ENCODE measurements around the gene KRT32. TPM values are rescaled to one million over a fixed set of nuclear protein-coding genes. Genes with fewer than 3 reads are reported as not detected.

Gene KRT32
- total and polyA plus RNA-seq, 9 donors: not detected

GRCh38 chr17:41483531-41483930, 16.3 kb upstream of the KRT32 start:
- WGBS (ENCODE audit: insufficient coverage): 41% methylated on average over 2 of the region's 9 CpGs
- Histone ChIP-seq H3K27ac (ENCODE audit: low read length) (no peak overlapping the region), H3K4me3 (ENCODE audit: low read length) (no peak overlapping the region), H3K4me1 (ENCODE audit: control insufficient read depth, insufficient read depth, low read length) (no peaks in the 10 kb centered on the region), H3K36me3 (ENCODE audit: control insufficient read depth, insufficient read depth, low read length) (no peaks in the 10 kb centered on the region), H3K27me3 (ENCODE audit: control insufficient read depth, insufficient read depth, low read length) (peaks cover 6% of the 10 kb centered on the region), H3K9me3 (replicated peaks; ENCODE audit: control insufficient read depth, low read depth, low read length) (no peaks in the 10 kb centered on the region)
- DNase-seq: no peak

GRCh38 chr17:41481036-41481435, 13.8 kb upstream of the KRT32 start, which contains the start of gene KRT35:
KRT35 (minus strand) TSS chr17:41481151; CDS start chr17:41481097, 54 bp downstream.
- WGBS (ENCODE audit: insufficient coverage): 75% methylated on average over 2 of the region's 2 CpGs
- peaks cover 2% of the 10 kb centered on the region for H3K27me3 ChIP-seq (ENCODE audit: control insufficient read depth, insufficient read depth, low read length)

GRCh38 chr17:41480581-41480980, 13.4 kb upstream of the KRT32 start:
- no peak for DNase-seq
- Histone ChIP-seq H3K27ac (ENCODE audit: low read length) (no peak overlapping the region), H3K27me3 (ENCODE audit: control insufficient read depth, insufficient read depth, low read length) (peaks cover 2% of the 10 kb centered on the region), H3K36me3 (ENCODE audit: control insufficient read depth, insufficient read depth, low read length) (no peaks in the 10 kb centered on the region), H3K9me3 (replicated peaks; ENCODE audit: control insufficient read depth, low read depth, low read length) (no peaks in the 10 kb centered on the region), H3K4me3 (ENCODE audit: low read length) (no peak overlapping the region), H3K4me1 (ENCODE audit: control insufficient read depth, insufficient read depth, low read length) (no peaks in the 10 kb centered on the region)
- 95% methylated on average over 3 of the region's 10 CpGs for WGBS (ENCODE audit: insufficient coverage)

More at GRCh38 chr17:41481036-41481435, 13.8 kb upstream of the KRT32 start, which contains the start of gene KRT35:
- H3K36me3 ChIP-seq (ENCODE audit: control insufficient read depth, insufficient read depth, low read length): no peaks in the 10 kb centered on the region
- H3K4me1 ChIP-seq (ENCODE audit: control insufficient read depth, insufficient read depth, low read length): no peaks in the 10 kb centered on the region
- H3K27ac ChIP-seq (ENCODE audit: low read length): no peak within 1 kb of the TSS
- H3K9me3 ChIP-seq (replicated peaks; ENCODE audit: control insufficient read depth, low read depth, low read length): no peaks in the 10 kb centered on the region
- no peak for DNase-seq
- no peak within 1 kb of the TSS for H3K4me3 ChIP-seq (ENCODE audit: low read length)

GRCh38 chr17:41480136-41480535, 12.9 kb upstream of the KRT32 start:
- H3K4me3 ChIP-seq (ENCODE audit: low read length): no peak overlapping the region
- WGBS (ENCODE audit: insufficient coverage): 60% methylated on average over 1 of the region's 2 CpGs
- no peaks in the 10 kb centered on the region for H3K36me3 ChIP-seq (ENCODE audit: control insufficient read depth, insufficient read depth, low read length)
- no peaks in the 10 kb centered on the region for H3K9me3 ChIP-seq (replicated peaks; ENCODE audit: control insufficient read depth, low read depth, low read length)
- no peak for DNase-seq
- no peak overlapping the region for H3K27ac ChIP-seq (ENCODE audit: low read length)
- peaks cover 2% of the 10 kb centered on the region for H3K27me3 ChIP-seq (ENCODE audit: control insufficient read depth, insufficient read depth, low read length)
- H3K4me1 ChIP-seq (ENCODE audit: control insufficient read depth, insufficient read depth, low read length): no peaks in the 10 kb centered on the region

- no peaks in the 10 kb centered on the region for H3K9me3 ChIP-seq (replicated peaks; ENCODE audit: control insufficient read depth, low read depth, low read length)
- no peak for DNase-seq
- H3K4me3 ChIP-seq (ENCODE audit: low read length): no peak overlapping the region
- no peaks in the 10 kb centered on the region for H3K4me1 ChIP-seq (ENCODE audit: control insufficient read depth, insufficient read depth, low read length)
- H3K27ac ChIP-seq (ENCODE audit: low read length): no peak overlapping the region
- no peaks in the 10 kb centered on the region for H3K36me3 ChIP-seq (ENCODE audit: control insufficient read depth, insufficient read depth, low read length)
- no peaks in the 10 kb centered on the region for H3K27me3 ChIP-seq (ENCODE audit: control insufficient read depth, insufficient read depth, low read length)
- 85% methylated on average over 8 of the region's 8 CpGs for WGBS (ENCODE audit: insufficient coverage)
Measured at GRCh38 chr17:41478237-41478636, 11.1 kb upstream of the KRT32 start.

- WGBS (ENCODE audit: insufficient coverage): 82% methylated on average over 22 of the region's 22 CpGs
- H3K27ac ChIP-seq (ENCODE audit: low read length): no peak overlapping the region
- H3K9me3 ChIP-seq (replicated peaks; ENCODE audit: control insufficient read depth, low read depth, low read length): no peaks in the 10 kb centered on the region
- no peaks in the 10 kb centered on the region for H3K4me1 ChIP-seq (ENCODE audit: control insufficient read depth, insufficient read depth, low read length)
- no peak overlapping the region for H3K4me3 ChIP-seq (ENCODE audit: low read length)
- DNase-seq: no peak
- H3K36me3 ChIP-seq (ENCODE audit: control insufficient read depth, insufficient read depth, low read length): no peaks in the 10 kb centered on the region
- no peaks in the 10 kb centered on the region for H3K27me3 ChIP-seq (ENCODE audit: control insufficient read depth, insufficient read depth, low read length)
Measured at GRCh38 chr17:41476866-41477815, 10.0 kb upstream of the KRT32 start.

- no peak overlapping the region for H3K4me3 ChIP-seq (ENCODE audit: low read length)
- 96% methylated on average over 3 of the region's 4 CpGs for WGBS (ENCODE audit: insufficient coverage)
- H3K4me1 ChIP-seq (ENCODE audit: control insufficient read depth, insufficient read depth, low read length): no peaks in the 10 kb centered on the region
- H3K9me3 ChIP-seq (replicated peaks; ENCODE audit: control insufficient read depth, low read depth, low read length): no peaks in the 10 kb centered on the region
- H3K36me3 ChIP-seq (ENCODE audit: control insufficient read depth, insufficient read depth, low read length): no peaks in the 10 kb centered on the region
- DNase-seq: no peak
- no peaks in the 10 kb centered on the region for H3K27me3 ChIP-seq (ENCODE audit: control insufficient read depth, insufficient read depth, low read length)
- no peak overlapping the region for H3K27ac ChIP-seq (ENCODE audit: low read length)
Measured at GRCh38 chr17:41475421-41475820, 8.2 kb upstream of the KRT32 start.

GRCh38 chr17:41474863-41475262, 7.7 kb upstream of the KRT32 start:
- no peaks in the 10 kb centered on the region for H3K9me3 ChIP-seq (replicated peaks; ENCODE audit: control insufficient read depth, low read depth, low read length)
- no peaks in the 10 kb centered on the region for H3K36me3 ChIP-seq (ENCODE audit: control insufficient read depth, insufficient read depth, low read length)
- 54% methylated on average over 7 of the region's 8 CpGs for WGBS (ENCODE audit: insufficient coverage)
- no peaks in the 10 kb centered on the region for H3K27me3 ChIP-seq (ENCODE audit: control insufficient read depth, insufficient read depth, low read length)
- no peak overlapping the region for H3K27ac ChIP-seq (ENCODE audit: low read length)
- no peak overlapping the region for H3K4me3 ChIP-seq (ENCODE audit: low read length)
- no peak for DNase-seq
- H3K4me1 ChIP-seq (ENCODE audit: control insufficient read depth, insufficient read depth, low read length): no peaks in the 10 kb centered on the region

- DNase-seq: no peak
- no peak overlapping the region for H3K4me3 ChIP-seq (ENCODE audit: low read length)
- no peaks in the 10 kb centered on the region for H3K9me3 ChIP-seq (replicated peaks; ENCODE audit: control insufficient read depth, low read depth, low read length)
- H3K27me3 ChIP-seq (ENCODE audit: control insufficient read depth, insufficient read depth, low read length): no peaks in the 10 kb centered on the region
- H3K27ac ChIP-seq (ENCODE audit: low read length): no peak overlapping the region
- no peaks in the 10 kb centered on the region for H3K36me3 ChIP-seq (ENCODE audit: control insufficient read depth, insufficient read depth, low read length)
- H3K4me1 ChIP-seq (ENCODE audit: control insufficient read depth, insufficient read depth, low read length): no peaks in the 10 kb centered on the region
Measured at GRCh38 chr17:41468346-41468745, 1.2 kb upstream of the KRT32 start.

GRCh38 chr17:41467561-41467960, 375 bp upstream of the KRT32 start:
- Histone ChIP-seq H3K4me3 (ENCODE audit: low read length) (no peak overlapping the region), H3K9me3 (replicated peaks; ENCODE audit: control insufficient read depth, low read depth, low read length) (no peaks in the 10 kb centered on the region), H3K27me3 (ENCODE audit: control insufficient read depth, insufficient read depth, low read length) (no peaks in the 10 kb centered on the region), H3K4me1 (ENCODE audit: control insufficient read depth, insufficient read depth, low read length) (no peaks in the 10 kb centered on the region), H3K36me3 (ENCODE audit: control insufficient read depth, insufficient read depth, low read length) (no peaks in the 10 kb centered on the region), H3K27ac (ENCODE audit: low read length) (no peak overlapping the region)
- 51% methylated on average over 4 of the region's 4 CpGs for WGBS (ENCODE audit: insufficient coverage)
- peak; percentile 7 for DNase-seq
